Kidney (tissue), 14 donors: ENCODE measurements around the gene CD70. TPM values are rescaled to one million over a fixed set of nuclear protein-coding genes. Genes with fewer than 3 reads are reported as not detected.
"Not testable (repeated sequence)": the region's sequence is repeated elsewhere in the genome, so short reads cannot be mapped to it uniquely, and the experiment has no call there.

ENCODE experiments used
- DNase-seq, 5 donors: peaks; one replicate each; pipeline ENCODE4 v3.0.0-alpha.2; 2013 to 2020
- FAIRE-seq: peaks from 2 replicates; lab custom pipeline; 2012; peaks lifted over from hg19 to GRCh38; lab: Jason Lieb, UNC
- H3K27ac ChIP-seq, 2 donors: one replicate each; pipeline ENCODE4 v1.7.0; 2013; ENCODE audit warnings: low read depth in 2 of 2, low read length in 2 of 2, inconsistent platforms in 1 of 2
- H3K27me3 ChIP-seq: one replicate; pipeline ENCODE4 v1.7.1; 2013; ENCODE audit warnings: low read length, inconsistent platforms; ENCODE audit not compliant: control insufficient read depth, insufficient read depth
- H3K36me3 ChIP-seq, 3 donors: one replicate each; pipeline versions ENCODE4 v1.7.0 to v1.7.1; 2013; ENCODE audit warnings: low read length in 3 of 3, control low read depth in 1 of 3, inconsistent platforms in 1 of 3; ENCODE audit not compliant: insufficient read depth in 3 of 3, control insufficient read depth in 2 of 3
- H3K4me1 ChIP-seq, 3 donors: one replicate each; pipeline versions ENCODE4 v1.7.0 to v1.7.1; 2013; ENCODE audit warnings: low read length in 3 of 3, inconsistent platforms in 1 of 3, low read depth in 1 of 3; ENCODE audit not compliant: control insufficient read depth in 2 of 3, insufficient read depth in 2 of 3
- H3K4me3 ChIP-seq, 3 donors: one replicate each; pipeline versions ENCODE4 v1.7.0 to v1.8.1; 2013; ENCODE audit warnings: low read length in 3 of 3, control low read depth in 1 of 3, inconsistent platforms in 1 of 3
- H3K9ac ChIP-seq, 3 donors: one replicate each; pipeline versions ENCODE4 v1.7.0 to v1.7.1; 2013; ENCODE audit warnings: low read length in 3 of 3, control low read depth in 1 of 3, inconsistent platforms in 1 of 3
- H3K9me3 ChIP-seq, 3 donors: one replicate each; pipeline versions ENCODE4 v1.7.0 to v1.7.1; 2013; ENCODE audit warnings: low read length in 3 of 3, control low read depth in 1 of 3, inconsistent platforms in 1 of 3; ENCODE audit not compliant: control insufficient read depth in 2 of 3, insufficient read depth in 1 of 3
- intact Hi-C: fragments of 100-400 bp; cut with DNase I; formaldehyde crosslinking; loops from one replicate; pipeline ENCODE4 v1.11.1; 2022
- polyA plus RNA-seq: library from polyadenylated mRNA; stranded (reverse); fragments of 350-450 nt; fragmentation: Illumina TruSeq; extraction: RNeasy Lipid Tissue Mini Kit (QIAGEN cat#74804); gene quantifications from one replicate; pipeline ENCODE4 v1.2.3, GENCODE V29; 2014; ENCODE audit warnings: low read depth, low replicate concordance; ENCODE audit not compliant: insufficient read depth
- total RNA-seq: library from RNA; stranded (reverse); fragmentation: NEBNext Ultra II Directional; extraction: Animal tissue kit (Norgen Biotek cat#: 25700); gene quantifications from one replicate; pipeline ENCODE4 v1.2.1, GENCODE V29; 2021
- TF ChIP-seq, protein P1 (sequence below): IDR thresholded peaks from 3 replicates; pipeline ENCODE4 v1.5.1; 2012; ENCODE audit warnings: mild to moderate bottlenecking, moderate library complexity, borderline replicate concordance; ENCODE audit not compliant: insufficient read depth; ENCODE audit errors: extremely low read depth
- donor health status: control.
- donor health status: control.
- donor health status: control.
- donor health status: control.
- donor health status: control.
- donor health status: DM: yes; HTN: yes; CAD: no.
- donor health status: Normal renal cell carcinoma (clear cell type).

Gene CD70
- total and polyA plus RNA-seq, 2 donors from 2014 or later = 0.76 TPM; not detected in 1

DNA sequence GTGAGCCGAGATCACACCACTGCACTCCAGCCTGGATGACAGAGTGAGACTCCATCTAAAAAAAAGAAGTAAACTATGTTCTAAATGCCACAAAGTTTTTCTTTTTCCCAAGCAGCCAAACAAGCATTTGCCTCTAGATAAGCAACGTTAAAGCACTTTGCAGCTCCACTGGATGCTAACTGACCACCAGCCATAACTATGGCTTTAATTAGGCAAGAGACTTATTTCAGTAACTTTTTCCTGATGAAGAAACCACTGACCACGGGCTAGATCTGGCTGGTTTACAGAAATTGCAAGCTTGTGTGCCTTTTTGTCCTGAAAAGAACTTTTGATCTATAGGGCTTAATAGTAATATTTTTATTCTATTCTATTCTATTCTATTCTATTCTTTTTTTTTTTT lies 22.1 kb downstream of the CD70 start:
- no peak overlapping the region for H3K27ac ChIP-seq
- FAIRE-seq = no peak
- no peak overlapping the region for H3K4me3 ChIP-seq
- no peaks in the 10 kb centered on the region for H3K36me3 ChIP-seq
- TF ChIP-seq, protein P1, sequence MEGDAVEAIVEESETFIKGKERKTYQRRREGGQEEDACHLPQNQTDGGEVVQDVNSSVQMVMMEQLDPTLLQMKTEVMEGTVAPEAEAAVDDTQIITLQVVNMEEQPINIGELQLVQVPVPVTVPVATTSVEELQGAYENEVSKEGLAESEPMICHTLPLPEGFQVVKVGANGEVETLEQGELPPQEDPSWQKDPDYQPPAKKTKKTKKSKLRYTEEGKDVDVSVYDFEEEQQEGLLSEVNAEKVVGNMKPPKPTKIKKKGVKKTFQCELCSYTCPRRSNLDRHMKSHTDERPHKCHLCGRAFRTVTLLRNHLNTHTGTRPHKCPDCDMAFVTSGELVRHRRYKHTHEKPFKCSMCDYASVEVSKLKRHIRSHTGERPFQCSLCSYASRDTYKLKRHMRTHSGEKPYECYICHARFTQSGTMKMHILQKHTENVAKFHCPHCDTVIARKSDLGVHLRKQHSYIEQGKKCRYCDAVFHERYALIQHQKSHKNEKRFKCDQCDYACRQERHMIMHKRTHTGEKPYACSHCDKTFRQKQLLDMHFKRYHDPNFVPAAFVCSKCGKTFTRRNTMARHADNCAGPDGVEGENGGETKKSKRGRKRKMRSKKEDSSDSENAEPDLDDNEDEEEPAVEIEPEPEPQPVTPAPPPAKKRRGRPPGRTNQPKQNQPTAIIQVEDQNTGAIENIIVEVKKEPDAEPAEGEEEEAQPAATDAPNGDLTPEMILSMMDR = no peak
- intact Hi-C loops = no loop called here
- H3K9me3 ChIP-seq = peaks cover 0 to 15% (median 7%) of the 10 kb centered on the region in 3 donors
- H3K27me3 ChIP-seq = no peaks in the 10 kb centered on the region
- H3K9ac ChIP-seq = no peak overlapping the region
- no peak for DNase-seq
- no peaks in the 10 kb centered on the region for H3K4me1 ChIP-seq

DNA sequence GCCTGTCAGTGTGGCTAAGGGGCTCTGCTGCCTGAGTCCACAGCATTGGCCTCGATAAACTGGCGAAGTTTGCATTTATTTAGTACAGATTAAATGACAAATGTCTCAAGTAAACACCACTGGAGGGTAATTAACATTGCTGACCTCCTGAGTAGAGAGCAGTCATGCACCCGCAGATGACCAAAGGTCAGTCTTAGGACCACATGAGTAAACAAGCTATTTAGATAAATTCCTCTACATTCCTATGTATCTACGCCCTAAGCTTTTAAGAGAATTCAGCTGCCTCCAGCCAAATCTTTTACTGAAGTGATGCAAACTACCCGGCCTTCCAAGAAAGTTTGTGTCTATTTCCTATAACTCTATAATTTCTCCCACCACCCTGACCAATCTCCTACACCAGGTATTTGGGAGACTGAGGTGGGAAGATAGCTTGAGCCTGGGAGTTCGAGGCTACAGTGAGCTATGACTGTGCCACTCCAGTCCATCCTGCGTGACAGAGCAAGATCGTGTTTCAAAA lies 22.9 kb downstream of the CD70 start:
- intact Hi-C loops = no loop called here
- FAIRE-seq = no peak

DNA sequence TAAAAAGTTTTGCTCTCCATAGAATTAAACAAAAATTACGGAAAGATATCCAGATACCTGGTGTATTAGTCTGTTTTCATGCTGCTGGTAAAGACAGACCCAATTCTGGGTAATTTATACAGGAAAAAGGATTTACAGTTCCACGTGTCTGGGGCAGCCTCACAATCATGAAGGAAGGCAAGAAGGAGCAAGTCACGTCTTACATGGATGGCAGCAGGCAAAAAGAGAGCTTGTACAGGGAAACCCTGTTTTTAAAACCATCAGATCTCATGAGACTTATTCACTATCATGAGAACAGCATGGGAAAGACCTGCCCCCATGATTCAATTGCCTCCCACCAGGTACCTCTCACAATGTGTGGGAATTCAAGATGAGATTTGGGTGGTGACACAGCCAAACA lies 24.2 kb downstream of the CD70 start:
- H3K4me3 ChIP-seq, H3K9ac ChIP-seq, H3K27ac ChIP-seq, H3K36me3 ChIP-seq, FAIRE-seq, DNase-seq, H3K4me1 ChIP-seq, intact Hi-C loops, H3K27me3 ChIP-seq: not testable (repeated sequence)
- H3K9me3 ChIP-seq = peaks cover 0 to 24% (median 8%) of the 10 kb centered on the region in 3 donors

More for the DNA sequence above, 22.9 kb downstream of the CD70 start:
- TF ChIP-seq, protein P1 = no peak
- Histone ChIP-seq H3K9me3 (peaks cover 0 to 22% (median 8%) of the 10 kb centered on the region in 3 donors), H3K4me3 (no peak overlapping the region), H3K9ac (no peak overlapping the region), H3K4me1 (no peaks in the 10 kb centered on the region), H3K27me3 (no peaks in the 10 kb centered on the region), H3K36me3 (no peaks in the 10 kb centered on the region), H3K27ac (no peak overlapping the region)
- no peak for DNase-seq

DNA sequence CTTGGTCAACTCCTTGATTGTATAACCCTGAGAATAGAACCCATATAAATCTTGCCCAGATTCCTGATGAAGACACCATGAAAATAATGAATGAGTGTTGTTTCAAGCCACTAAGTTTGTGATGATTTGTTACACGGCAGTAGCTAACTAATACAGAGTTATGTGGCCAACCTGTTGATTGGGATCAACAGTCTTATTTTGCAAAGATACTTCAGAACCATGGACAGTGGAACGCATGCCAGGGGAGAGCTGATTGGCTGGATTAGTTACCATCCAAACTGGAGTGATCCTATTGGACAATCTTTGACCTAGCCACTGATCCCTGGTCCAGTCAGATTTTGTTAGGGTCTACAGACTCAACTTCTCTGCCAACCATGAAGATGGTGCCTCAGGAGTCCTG lies 26.6 kb downstream of the CD70 start:
- intact Hi-C loops = no loop called here
- H3K27ac ChIP-seq = no peak overlapping the region
- DNase-seq (peak in 2 of 5 donors; percentile 8 to 14), FAIRE-seq (no peak)
- no peaks in the 10 kb centered on the region for H3K4me1 ChIP-seq
- TF ChIP-seq, protein P1 = no peak
- H3K9me3 ChIP-seq = peaks cover 0 to 19% (median 4%) of the 10 kb centered on the region in 3 donors
- H3K9ac ChIP-seq = no peak overlapping the region
- no peaks in the 10 kb centered on the region for H3K27me3 ChIP-seq
- H3K36me3 ChIP-seq = no peaks in the 10 kb centered on the region
- no peak overlapping the region for H3K4me3 ChIP-seq

DNA sequence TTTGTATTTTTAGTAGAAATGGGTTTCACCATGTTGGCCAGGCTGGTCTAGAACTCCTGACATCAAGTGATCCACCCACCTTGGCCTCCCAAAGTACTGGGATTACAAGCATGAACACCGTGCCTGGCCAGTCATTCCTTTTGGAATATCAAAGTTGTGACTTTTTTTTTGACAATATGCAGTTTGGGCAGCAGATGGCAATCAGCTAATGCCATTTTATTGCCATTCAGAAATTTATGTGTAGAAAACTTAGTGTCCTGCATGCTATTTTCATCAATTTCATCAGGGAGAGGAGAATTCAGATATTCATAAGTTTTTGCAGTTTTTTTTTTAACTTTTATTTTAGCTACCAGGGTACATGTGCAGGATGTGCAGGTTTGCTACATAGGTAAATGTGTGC lies 28.5 kb downstream of the CD70 start:
- DNase-seq, H3K4me3 ChIP-seq, H3K4me1 ChIP-seq, FAIRE-seq, H3K27ac ChIP-seq, H3K36me3 ChIP-seq, intact Hi-C loops, H3K9ac ChIP-seq, H3K27me3 ChIP-seq: not testable (repeated sequence)
- H3K9me3 ChIP-seq = peaks cover 0 to 19% (median 2%) of the 10 kb centered on the region in 3 donors
